ENCODE data around the gene NUDT4.

Gene NUDT4

DNA sequence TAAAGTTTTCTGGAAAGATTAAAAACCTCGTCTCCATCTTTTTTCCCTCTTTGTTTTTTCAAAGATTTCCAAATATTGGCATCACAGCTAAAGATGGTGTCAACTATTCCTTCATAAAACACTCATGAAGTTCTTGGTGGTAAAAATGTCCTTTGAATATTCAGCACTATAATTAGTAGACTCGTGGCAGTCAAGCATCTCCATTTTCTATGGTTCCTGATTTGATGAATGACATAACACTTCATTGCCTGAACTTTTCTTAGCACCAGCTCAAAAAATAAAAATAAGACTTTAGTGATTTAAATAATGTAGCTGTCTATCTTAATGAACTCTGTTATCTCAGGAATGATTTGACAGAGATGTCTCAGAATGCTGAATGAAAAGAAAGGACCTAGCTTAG lies 44.3 kb downstream of the NUDT4 start:
- TF ChIP-seq, protein P1, sequence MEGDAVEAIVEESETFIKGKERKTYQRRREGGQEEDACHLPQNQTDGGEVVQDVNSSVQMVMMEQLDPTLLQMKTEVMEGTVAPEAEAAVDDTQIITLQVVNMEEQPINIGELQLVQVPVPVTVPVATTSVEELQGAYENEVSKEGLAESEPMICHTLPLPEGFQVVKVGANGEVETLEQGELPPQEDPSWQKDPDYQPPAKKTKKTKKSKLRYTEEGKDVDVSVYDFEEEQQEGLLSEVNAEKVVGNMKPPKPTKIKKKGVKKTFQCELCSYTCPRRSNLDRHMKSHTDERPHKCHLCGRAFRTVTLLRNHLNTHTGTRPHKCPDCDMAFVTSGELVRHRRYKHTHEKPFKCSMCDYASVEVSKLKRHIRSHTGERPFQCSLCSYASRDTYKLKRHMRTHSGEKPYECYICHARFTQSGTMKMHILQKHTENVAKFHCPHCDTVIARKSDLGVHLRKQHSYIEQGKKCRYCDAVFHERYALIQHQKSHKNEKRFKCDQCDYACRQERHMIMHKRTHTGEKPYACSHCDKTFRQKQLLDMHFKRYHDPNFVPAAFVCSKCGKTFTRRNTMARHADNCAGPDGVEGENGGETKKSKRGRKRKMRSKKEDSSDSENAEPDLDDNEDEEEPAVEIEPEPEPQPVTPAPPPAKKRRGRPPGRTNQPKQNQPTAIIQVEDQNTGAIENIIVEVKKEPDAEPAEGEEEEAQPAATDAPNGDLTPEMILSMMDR (IDR thresholded peaks at IDR 0.05; ENCODE audit: low read depth, low read length, missing control alignments) = no peak
- DNase-seq (ENCODE audit: low read depth) = no peak
- H3K4me3 ChIP-seq (ENCODE audit: low read depth, low read length) = no peak overlapping the region

DNA sequence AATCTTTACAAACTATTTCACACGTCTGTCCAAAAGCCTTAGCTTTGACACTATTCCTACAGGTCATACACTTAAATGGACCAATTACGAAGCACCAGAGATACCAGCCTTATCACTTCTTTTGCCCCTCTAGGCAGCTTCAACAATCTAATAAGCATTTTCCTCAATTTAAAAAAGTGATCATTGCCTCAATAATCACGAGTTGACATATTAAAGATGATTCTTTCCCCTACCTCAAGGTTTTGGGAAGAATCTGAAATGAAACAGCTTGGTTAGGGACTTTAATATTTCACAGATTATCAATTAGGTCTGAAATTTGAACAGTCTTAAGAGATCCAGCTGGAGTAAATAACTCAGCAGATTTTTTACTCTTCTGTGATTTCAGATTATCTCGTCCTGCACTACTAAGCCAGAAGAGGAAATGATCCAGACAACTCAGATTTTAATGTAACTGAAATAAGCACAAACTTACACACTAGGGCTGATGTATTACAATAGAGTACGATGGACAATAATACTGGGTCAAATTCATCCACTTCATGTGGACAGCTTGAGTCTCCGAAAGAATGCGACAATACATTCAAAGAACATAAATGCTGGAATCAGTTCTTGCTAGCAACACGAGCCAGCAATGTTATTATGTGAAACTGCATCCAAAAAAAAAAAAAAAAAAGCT lies 48.1 kb downstream of the NUDT4 start:
- TF ChIP-seq, protein P1 (IDR thresholded peaks at IDR 0.05; ENCODE audit: low read depth, low read length, missing control alignments) = no peak
- H3K4me3 ChIP-seq (ENCODE audit: low read depth, low read length) = peak overlapping the region; percentile 0
- DNase-seq (ENCODE audit: low read depth) = no peak

DNA sequence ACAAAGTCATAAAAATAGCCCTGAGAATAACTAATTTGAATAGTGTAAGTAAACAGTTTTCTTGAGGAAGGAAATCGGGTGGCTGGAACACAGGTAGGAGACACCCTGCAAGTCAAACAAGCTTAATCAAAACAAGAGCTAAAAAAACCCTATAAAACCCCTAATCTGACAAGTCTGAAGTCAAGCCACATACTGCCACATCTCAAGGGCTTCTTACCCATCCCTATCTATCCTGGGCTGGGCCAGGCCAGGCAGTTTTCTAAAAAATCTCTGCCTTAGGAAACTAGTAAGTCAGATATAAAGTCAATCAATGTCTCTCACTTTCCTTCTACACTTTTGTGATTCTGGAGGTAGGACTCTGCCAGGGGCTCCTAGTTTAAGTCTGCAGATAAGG lies 48.7 kb downstream of the NUDT4 start:
- DNase-seq (ENCODE audit: low read depth) = no peak
- H3K4me3 ChIP-seq (ENCODE audit: low read depth, low read length) = peak overlapping the region; percentile 0; the same call in 1 of the 2 replicates
- TF ChIP-seq, protein P1 (IDR thresholded peaks at IDR 0.05; ENCODE audit: low read depth, low read length, missing control alignments) = no peak

DNA sequence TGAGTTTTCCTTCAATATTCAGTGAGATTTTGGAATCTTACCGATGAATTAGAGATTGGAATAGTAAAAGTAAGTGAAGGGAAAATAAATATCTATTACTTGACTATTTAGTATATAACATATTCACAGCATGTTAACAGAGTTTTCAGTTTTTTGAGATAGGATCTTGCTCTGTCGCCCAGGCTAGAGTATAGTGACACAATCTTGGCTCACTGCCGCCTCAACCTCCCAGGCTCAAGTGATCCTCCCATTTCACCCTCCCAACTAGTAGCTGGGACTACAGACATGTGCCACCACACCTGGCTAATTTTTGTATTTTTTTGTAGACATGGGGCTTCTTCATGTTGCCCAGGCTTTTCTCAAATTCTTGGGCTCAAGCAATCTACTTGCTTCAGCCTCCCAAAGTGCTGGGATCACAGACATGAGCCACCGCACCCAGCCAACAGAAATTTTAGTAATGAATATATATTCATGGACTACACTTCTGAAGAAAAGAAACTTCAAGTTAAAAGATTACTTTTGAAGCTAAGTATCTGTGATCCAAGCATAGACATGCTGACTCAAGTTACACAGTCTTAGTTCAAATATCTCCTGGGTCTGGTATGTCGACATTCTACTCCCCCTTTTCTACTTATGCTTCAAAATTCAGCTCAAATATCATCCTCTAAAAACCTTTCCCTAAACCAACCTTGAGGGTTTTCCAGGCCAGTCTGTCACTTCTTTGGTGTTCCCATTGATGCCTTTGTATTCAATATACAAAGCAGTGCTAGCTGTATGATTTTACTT lies 50.2 kb downstream of the NUDT4 start:
- H3K4me3 ChIP-seq (ENCODE audit: low read depth, low read length) = no peak overlapping the region
- TF ChIP-seq, protein P1 (IDR thresholded peaks at IDR 0.05; ENCODE audit: low read depth, low read length, missing control alignments) = no peak
- DNase-seq (ENCODE audit: low read depth) = no peak

DNA sequence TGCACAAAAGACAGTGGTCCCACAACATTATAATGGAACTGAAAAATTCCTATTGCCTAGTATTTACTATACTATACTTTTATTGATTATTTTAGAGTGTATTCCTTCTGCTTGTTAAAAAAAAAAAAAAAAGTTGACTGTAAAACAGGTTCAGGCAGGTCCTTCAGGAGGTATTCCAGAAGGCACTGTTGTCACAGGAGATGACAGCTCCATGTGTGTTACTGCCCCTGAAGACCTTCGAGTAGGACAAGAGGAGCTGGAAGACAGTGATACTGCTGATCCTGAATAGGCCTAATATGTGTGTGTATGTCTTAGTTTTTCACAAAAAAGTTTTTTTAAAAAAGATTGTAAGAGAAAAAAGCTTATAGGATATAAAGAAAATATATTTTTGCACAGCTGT lies 51.7 kb downstream of the NUDT4 start:
- DNase-seq (ENCODE audit: low read depth) = no peak
- H3K4me3 ChIP-seq (ENCODE audit: low read depth, low read length) = no peak overlapping the region
- TF ChIP-seq, protein P1 (IDR thresholded peaks at IDR 0.05; ENCODE audit: low read depth, low read length, missing control alignments) = no peak

DNA sequence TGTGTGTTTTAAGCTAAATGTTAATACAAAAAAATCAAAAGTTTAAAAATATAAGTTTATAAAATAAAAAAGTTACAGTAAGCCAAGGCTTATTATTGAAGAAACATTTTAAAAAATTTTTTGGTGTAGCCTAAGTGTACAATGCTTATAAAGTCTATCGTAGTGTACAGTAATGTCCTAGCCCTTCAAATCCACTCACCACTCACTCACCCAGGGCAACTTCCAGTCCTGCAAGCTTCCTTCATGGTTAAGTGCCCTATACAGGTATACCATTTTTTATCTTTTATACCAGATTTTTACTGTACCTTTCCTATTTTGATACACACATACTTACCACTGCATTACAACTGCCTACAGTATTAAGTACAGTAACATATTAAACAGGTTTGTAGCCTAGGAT lies 52.1 kb downstream of the NUDT4 start:
- H3K4me3 ChIP-seq (ENCODE audit: low read depth, low read length) = no peak overlapping the region
- TF ChIP-seq, protein P1 (IDR thresholded peaks at IDR 0.05; ENCODE audit: low read depth, low read length, missing control alignments) = no peak
- no peak for DNase-seq (ENCODE audit: low read depth)

Measured in GM12864 (cell line).